NK-92 treated with Interleukin-12 subunit alpha and Interleukin-12 subunit beta, amount 100 ng/mL, for 24 hours (cell line): ENCODE results near the gene PRKCZ.
"Not testable (repeated sequence)": the region's sequence is repeated elsewhere in the genome, so short reads cannot be mapped to it uniquely, and the experiment has no call there.

Experiments used
- DNase-seq: peaks from one replicate; lab custom pipeline; 2025; lab: John Stamatoyannopoulos, UW

The PRKCZ gene

GRCh38 chr1:2085080-2085479, 34.9 kb downstream of the PRKCZ start:
- no peak for DNase-seq

GRCh38 chr1:2086446-2087078, 36.4 kb downstream of the PRKCZ start:
- no peak for DNase-seq

GRCh38 chr1:2087766-2088165, 37.6 kb downstream of the PRKCZ start:
- DNase-seq = no peak

GRCh38 chr1:2088458-2088857, 38.2 kb downstream of the PRKCZ start:
- DNase-seq = no peak

- DNase-seq = no peak
Measured at GRCh38 chr1:2089051-2089450, 38.8 kb downstream of the PRKCZ start.

GRCh38 chr1:2090216-2090890, 40.1 kb downstream of the PRKCZ start:
- no peak for DNase-seq

GRCh38 chr1:2091611-2092604, 41.7 kb downstream of the PRKCZ start:
- DNase-seq = no peak

GRCh38 chr1:2093055-2093454, 42.8 kb downstream of the PRKCZ start:
- DNase-seq = no peak

GRCh38 chr1:2093636-2094035, 43.4 kb downstream of the PRKCZ start:
- DNase-seq = no peak

- not testable (repeated sequence) for DNase-seq
Measured at GRCh38 chr1:2094269-2095158, 44.3 kb downstream of the PRKCZ start.

GRCh38 chr1:2095394-2095793, 45.2 kb downstream of the PRKCZ start:
- DNase-seq = no peak

- no peak for DNase-seq
Measured at GRCh38 chr1:2095981-2096736, 45.9 kb downstream of the PRKCZ start.

GRCh38 chr1:2097386-2098300, 47.4 kb downstream of the PRKCZ start:
- no peak for DNase-seq

GRCh38 chr1:2098301-2098698, 48.1 kb downstream of the PRKCZ start:
- DNase-seq = no peak

GRCh38 chr1:2098839-2099785, 48.9 kb downstream of the PRKCZ start:
- no peak for DNase-seq

- no peak for DNase-seq
Measured at GRCh38 chr1:2099886-2100779, 49.9 kb downstream of the PRKCZ start.

GRCh38 chr1:2100780-2101108, 50.5 kb downstream of the PRKCZ start:
- no peak for DNase-seq

- DNase-seq = no peak
Measured at GRCh38 chr1:2101531-2101930, 51.3 kb downstream of the PRKCZ start.
